Cardiac muscle cell (in vitro differentiated cells and primary cell): Measurements from ENCODE around the gene EN2. TPM values are rescaled to one million over a fixed set of nuclear protein-coding genes. Genes with fewer than 3 reads are reported as not detected.
A peak's percentile ranks its signal among the peaks of the same experiment; 100 is the strongest.

Experiments
- DNase-seq, 2 donors: peaks; one replicate each; pipeline versions ENCODE4 v3.0.0 to v3.0.0-alpha.2; 2010 to 2017; ENCODE audit warnings: low read depth in 1 of 2, low spot score in 1 of 2
- H3K27ac ChIP-seq: fragments of 200-600 bp; sonication (generic); 2 replicates; pipeline ENCODE4 v1.5.1; 2016
- H3K27me3 ChIP-seq: fragments of 200-600 bp; sonication (generic); 2 replicates; pipeline ENCODE4 v1.6.0; 2016; ENCODE audit warnings: control low read depth
- H3K36me3 ChIP-seq: fragments of 200-600 bp; sonication (generic); 2 replicates; pipeline ENCODE4 v1.5.1; 2016; ENCODE audit warnings: control low read depth
- H3K4me1 ChIP-seq: fragments of 200-600 bp; sonication (generic); 2 replicates; pipeline ENCODE4 v1.8.1; 2017; ENCODE audit warnings: low read depth, mild to moderate bottlenecking, mixed run types
- H3K4me3 ChIP-seq: fragments of 200-600 bp; sonication (generic); 2 replicates; pipeline ENCODE4 v1.5.1; 2016; ENCODE audit warnings: mild to moderate bottlenecking
- H3K9me3 ChIP-seq: fragments of 200-600 bp; sonication (generic); 2 replicates; pipeline ENCODE4 v1.5.1; 2017; ENCODE audit warnings: low read depth, mild to moderate bottlenecking, control low read depth
- polyA plus RNA-seq: library from polyadenylated mRNA; unstranded; fragments of >200 nt; fragmentation: Nextera tagmentation; extraction: Ambion mirVana; gene quantifications from 2 replicates; pipeline ENCODE4 v1.2.1, GENCODE V29; 2016
- total RNA-seq: library from RNA; depleted of rRNA; stranded (reverse); fragments of >200 nt; gene quantifications from 2 replicates; pipeline ENCODE4 v1.2.3, GENCODE V29; 2016
- TF ChIP-seq, protein P1 (sequence below): IDR thresholded peaks from 2 replicates; pipeline ENCODE4 v1.5.1; 2012; ENCODE audit warnings: low read depth, mild to moderate bottlenecking, low read length

EN2 gene
- total and polyA plus RNA-seq, 2 experiments from 2014 or later: not detected

- H3K27ac ChIP-seq: no peak overlapping the region
- peaks cover 100% of the 10 kb centered on the region for H3K27me3 ChIP-seq
- no peak for DNase-seq
- H3K36me3 ChIP-seq: no peaks in the 10 kb centered on the region
- no peaks in the 10 kb centered on the region for H3K4me1 ChIP-seq
- H3K4me3 ChIP-seq: no peak overlapping the region
- no peaks in the 10 kb centered on the region for H3K9me3 ChIP-seq
- TF ChIP-seq, protein P1, sequence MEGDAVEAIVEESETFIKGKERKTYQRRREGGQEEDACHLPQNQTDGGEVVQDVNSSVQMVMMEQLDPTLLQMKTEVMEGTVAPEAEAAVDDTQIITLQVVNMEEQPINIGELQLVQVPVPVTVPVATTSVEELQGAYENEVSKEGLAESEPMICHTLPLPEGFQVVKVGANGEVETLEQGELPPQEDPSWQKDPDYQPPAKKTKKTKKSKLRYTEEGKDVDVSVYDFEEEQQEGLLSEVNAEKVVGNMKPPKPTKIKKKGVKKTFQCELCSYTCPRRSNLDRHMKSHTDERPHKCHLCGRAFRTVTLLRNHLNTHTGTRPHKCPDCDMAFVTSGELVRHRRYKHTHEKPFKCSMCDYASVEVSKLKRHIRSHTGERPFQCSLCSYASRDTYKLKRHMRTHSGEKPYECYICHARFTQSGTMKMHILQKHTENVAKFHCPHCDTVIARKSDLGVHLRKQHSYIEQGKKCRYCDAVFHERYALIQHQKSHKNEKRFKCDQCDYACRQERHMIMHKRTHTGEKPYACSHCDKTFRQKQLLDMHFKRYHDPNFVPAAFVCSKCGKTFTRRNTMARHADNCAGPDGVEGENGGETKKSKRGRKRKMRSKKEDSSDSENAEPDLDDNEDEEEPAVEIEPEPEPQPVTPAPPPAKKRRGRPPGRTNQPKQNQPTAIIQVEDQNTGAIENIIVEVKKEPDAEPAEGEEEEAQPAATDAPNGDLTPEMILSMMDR: no peak
Observed at GRCh38 chr7:155495440-155496248, 37.7 kb downstream of the EN2 start.

GRCh38 chr7:155496267-155497005 lies 38.5 kb downstream of the EN2 start:
- no peak overlapping the region for H3K4me3 ChIP-seq
- H3K4me1 ChIP-seq: no peaks in the 10 kb centered on the region
- peaks cover 100% of the 10 kb centered on the region for H3K27me3 ChIP-seq
- DNase-seq: no peak
- no peaks in the 10 kb centered on the region for H3K36me3 ChIP-seq
- no peak overlapping the region for H3K27ac ChIP-seq
- TF ChIP-seq, protein P1: no peak
- no peaks in the 10 kb centered on the region for H3K9me3 ChIP-seq

- H3K4me1 ChIP-seq: no peaks in the 10 kb centered on the region
- H3K4me3 ChIP-seq: no peak overlapping the region
- H3K27ac ChIP-seq: no peak overlapping the region
- H3K36me3 ChIP-seq: no peaks in the 10 kb centered on the region
- no peaks in the 10 kb centered on the region for H3K9me3 ChIP-seq
- peaks cover 100% of the 10 kb centered on the region for H3K27me3 ChIP-seq
- TF ChIP-seq, protein P1: no peak
- DNase-seq: no peak
Observed at GRCh38 chr7:155497149-155497901, 39.4 kb downstream of the EN2 start.

- H3K9me3 ChIP-seq: no peaks in the 10 kb centered on the region
- H3K27ac ChIP-seq: no peak overlapping the region
- H3K4me3 ChIP-seq: no peak overlapping the region
- no peaks in the 10 kb centered on the region for H3K36me3 ChIP-seq
- peaks cover 100% of the 10 kb centered on the region for H3K27me3 ChIP-seq
- TF ChIP-seq, protein P1: no peak
- no peak for DNase-seq
- H3K4me1 ChIP-seq: no peaks in the 10 kb centered on the region
Observed at GRCh38 chr7:155505422-155505793, 47.5 kb downstream of the EN2 start.

- Histone ChIP-seq H3K27ac (no peak overlapping the region), H3K4me1 (no peaks in the 10 kb centered on the region), H3K27me3 (peaks cover 100% of the 10 kb centered on the region), H3K36me3 (no peaks in the 10 kb centered on the region), H3K4me3 (no peak overlapping the region), H3K9me3 (no peaks in the 10 kb centered on the region)
- DNase-seq: peak; percentile 7 to 33
- TF ChIP-seq, protein P1: no peak
Observed at GRCh38 chr7:155506854-155507337, 49.0 kb downstream of the EN2 start.
